Ascending aorta (tissue), 2 donors: ENCODE measurements around the gene TESPA1. TPM values are rescaled to one million over a fixed set of nuclear protein-coding genes. Genes with fewer than 3 reads are reported as not detected.
A peak's percentile ranks its signal among the peaks of the same experiment; 100 is the strongest.

ENCODE experiments used
- DNase-seq, 2 donors: peaks; one replicate each; pipeline ENCODE4 v3.0.0-alpha.2; 2019; ENCODE audit warnings: low spot score in 2 of 2
- H3K27ac ChIP-seq, 2 donors: fragments of 200-600 bp; sonication (generic); one replicate each; pipeline ENCODE4 v1.5.1; 2016 to 2017; ENCODE audit warnings: mild to moderate bottlenecking in 1 of 2
- H3K27me3 ChIP-seq: fragments of 200-600 bp; sonication (generic); one replicate; pipeline ENCODE4 v1.5.1; 2017
- H3K36me3 ChIP-seq, 2 donors: fragments of 200-600 bp; sonication (generic); one replicate each; pipeline ENCODE4 v1.5.1; 2016
- H3K4me1 ChIP-seq, 2 donors: fragments of 200-600 bp; sonication (generic); one replicate each; pipeline ENCODE4 v1.5.1; 2016 to 2017; ENCODE audit warnings: mild to moderate bottlenecking in 1 of 2
- H3K4me3 ChIP-seq, 2 donors: fragments of 200-600 bp; sonication (generic); one replicate each; pipeline ENCODE4 v1.5.1; 2016 to 2017; ENCODE audit warnings: mild to moderate bottlenecking in 1 of 2
- H3K9me3 ChIP-seq, 2 donors: fragments of 200-600 bp; sonication (generic); one replicate each; pipeline ENCODE4 v1.5.1; 2016
- CTCF ChIP-seq, 3 experiments: fragments of 200-600 bp in 2 of 3; fragments of 450-650 bp in 1 of 3; sonication (generic) in 2 of 3; IDR thresholded peaks; one replicate each; pipeline ENCODE4 v1.5.1; 2016 to 2019; ENCODE audit warnings: antibody characterized with exemption in 3 of 3, mild to moderate bottlenecking in 1 of 3, moderate library complexity in 1 of 3
- intact Hi-C: fragments of 100-400 bp; cut with DNase I; formaldehyde crosslinking; loops from one replicate; pipeline ENCODE4 v1.15.1; 2023
- total RNA-seq: library from RNA; depleted of rRNA; stranded (reverse); fragments of >200 nt; gene quantifications from one replicate; pipeline ENCODE4 v1.1.0, GENCODE V29; 2016

TESPA1 gene
- total RNA-seq, 1 donor from 2014 or later = not detected

DNA sequence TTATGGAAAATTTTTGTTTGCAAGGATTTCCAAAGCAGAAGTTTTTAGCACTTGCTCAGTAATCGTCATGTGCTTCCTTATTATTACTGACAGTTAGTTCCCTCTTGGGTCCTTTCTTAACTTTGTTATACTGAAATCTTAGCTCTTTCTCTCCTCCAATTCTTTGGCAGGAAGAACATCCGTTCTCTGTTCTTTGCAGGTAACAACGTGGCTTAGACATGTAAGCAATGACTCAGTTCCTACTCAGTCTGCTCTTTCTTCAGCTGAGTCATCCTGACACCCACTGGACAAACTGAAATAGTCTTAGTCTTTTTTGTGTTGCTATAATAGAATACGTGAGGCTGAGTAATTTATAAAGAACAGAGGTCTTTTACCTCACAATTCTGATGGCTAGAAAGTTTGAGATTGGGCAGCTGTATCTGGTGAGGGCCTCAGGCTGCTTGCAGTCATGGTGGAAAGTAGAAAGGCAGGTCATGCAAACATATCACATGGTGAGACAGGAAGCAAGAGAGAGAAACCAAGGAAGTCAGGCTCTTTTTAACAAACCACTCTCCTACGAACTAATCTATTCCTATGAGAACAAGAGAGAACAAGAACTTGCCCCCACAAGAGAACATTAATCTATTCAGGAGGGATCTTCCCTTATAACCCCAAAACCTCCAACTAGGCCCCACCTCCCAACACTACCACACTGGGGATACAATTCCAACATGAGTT lies 49.2 kb downstream of the TESPA1 start:
- peak overlapping the region in 1 of 2 donors; percentile 23 for H3K27ac ChIP-seq
- no peak for TF ChIP-seq CTCF (IDR thresholded peaks at IDR 0.05)
- intact Hi-C loops = no loop called here
- no peaks in the 10 kb centered on the region for H3K4me1 ChIP-seq
- H3K36me3 ChIP-seq = no peaks in the 10 kb centered on the region
- H3K9me3 ChIP-seq = no peaks in the 10 kb centered on the region
- H3K4me3 ChIP-seq = no peak overlapping the region
- no peak for DNase-seq
- no peaks in the 10 kb centered on the region for H3K27me3 ChIP-seq

- no peaks in the 10 kb centered on the region for H3K9me3 ChIP-seq
- no peak for DNase-seq
- H3K27me3 ChIP-seq = no peaks in the 10 kb centered on the region
- no peaks in the 10 kb centered on the region for H3K4me1 ChIP-seq
- no peaks in the 10 kb centered on the region for H3K36me3 ChIP-seq
- H3K27ac ChIP-seq = no peak overlapping the region
- H3K4me3 ChIP-seq = no peak overlapping the region
- no peak for TF ChIP-seq CTCF (IDR thresholded peaks at IDR 0.05)
- intact Hi-C loops = no loop called here
These were observed 50.1 kb downstream of the TESPA1 start for GRCh38 chr12:54934419-54934818.

- no peak for TF ChIP-seq CTCF (IDR thresholded peaks at IDR 0.05)
- no peak for DNase-seq
- H3K4me3 ChIP-seq = no peak overlapping the region
- no peaks in the 10 kb centered on the region for H3K36me3 ChIP-seq
- intact Hi-C loops = no loop called here
- H3K27me3 ChIP-seq = no peaks in the 10 kb centered on the region
- no peak overlapping the region for H3K27ac ChIP-seq
- no peaks in the 10 kb centered on the region for H3K9me3 ChIP-seq
- H3K4me1 ChIP-seq = no peaks in the 10 kb centered on the region
These were observed 51.2 kb downstream of the TESPA1 start for GRCh38 chr12:54933376-54933775.

DNA sequence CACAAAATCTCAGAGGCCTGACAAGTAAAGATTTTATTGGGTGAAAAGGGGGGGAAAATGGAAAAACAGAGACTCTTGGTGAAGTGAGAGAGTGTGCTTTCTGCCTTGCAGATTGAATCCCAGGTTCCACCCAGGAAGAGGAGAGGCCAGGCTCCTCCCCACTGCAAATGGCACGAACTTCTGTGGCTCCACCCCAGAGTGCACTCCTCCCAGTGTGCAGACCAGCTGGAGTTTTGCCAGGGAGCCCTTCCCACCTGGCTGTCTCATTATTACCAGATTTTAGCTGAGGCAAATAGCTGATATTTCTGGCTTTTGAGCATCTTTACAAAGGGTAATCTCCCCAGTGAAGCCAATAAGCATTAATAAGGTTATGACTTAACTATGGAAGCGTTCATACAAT lies 51.9 kb downstream of the TESPA1 start:
- intact Hi-C loops = no loop called here
- H3K36me3 ChIP-seq = no peaks in the 10 kb centered on the region
- H3K4me3 ChIP-seq = no peak overlapping the region
- no peaks in the 10 kb centered on the region for H3K9me3 ChIP-seq
- DNase-seq = no peak
- H3K27ac ChIP-seq = no peak overlapping the region
- no peak for TF ChIP-seq CTCF (IDR thresholded peaks at IDR 0.05)
- no peaks in the 10 kb centered on the region for H3K27me3 ChIP-seq
- H3K4me1 ChIP-seq = no peaks in the 10 kb centered on the region

DNA sequence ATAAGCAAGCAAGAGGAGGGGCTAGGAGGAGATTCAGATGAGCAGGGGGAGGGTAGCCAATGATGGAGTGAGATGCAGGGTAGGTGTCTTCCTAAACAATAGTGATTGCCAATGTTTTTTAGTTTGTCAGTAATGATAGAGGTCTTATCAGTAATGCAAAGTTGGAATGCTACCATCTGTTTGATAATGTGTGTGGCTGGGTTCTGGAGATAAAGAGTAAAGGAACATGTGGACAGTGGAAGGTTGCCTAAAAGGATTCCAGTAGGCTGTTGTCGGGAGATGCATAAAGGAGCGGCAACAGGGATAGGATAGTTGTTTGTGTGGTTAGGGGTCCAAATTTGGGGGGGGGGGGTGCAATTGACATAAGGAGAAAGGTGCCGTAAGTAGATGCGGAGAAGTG lies 52.5 kb downstream of the TESPA1 start:
- no peaks in the 10 kb centered on the region for H3K36me3 ChIP-seq
- H3K4me1 ChIP-seq = no peaks in the 10 kb centered on the region
- no peak overlapping the region for H3K4me3 ChIP-seq
- no peak for TF ChIP-seq CTCF (IDR thresholded peaks at IDR 0.05)
- DNase-seq = no peak
- H3K27me3 ChIP-seq = no peaks in the 10 kb centered on the region
- H3K9me3 ChIP-seq = no peaks in the 10 kb centered on the region
- no peak overlapping the region for H3K27ac ChIP-seq
- intact Hi-C loops = no loop called here

DNA sequence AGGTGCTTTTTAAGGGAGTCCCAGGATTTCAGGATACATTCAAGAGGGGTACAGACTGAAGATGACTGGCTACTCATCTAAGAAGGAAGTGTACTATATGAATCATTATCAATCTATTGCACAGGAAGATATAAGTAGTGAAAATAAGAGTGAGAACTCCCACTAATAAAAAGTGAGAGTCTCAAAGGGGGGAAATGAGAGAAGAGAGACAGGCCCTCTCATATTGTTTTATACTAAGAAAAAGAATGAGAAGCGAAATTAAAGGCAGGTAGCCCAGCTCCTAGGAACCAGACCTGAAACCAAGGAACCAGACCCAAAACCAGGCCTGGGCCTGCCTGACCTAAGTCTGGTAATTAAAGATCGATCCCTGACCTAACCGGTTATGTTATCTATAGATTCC lies 54.6 kb downstream of the TESPA1 start:
- intact Hi-C loops = no loop called here

More for the DNA sequence above, 54.6 kb downstream of the TESPA1 start:
- H3K36me3 ChIP-seq = no peaks in the 10 kb centered on the region
- no peak overlapping the region for H3K4me3 ChIP-seq
- no peaks in the 10 kb centered on the region for H3K9me3 ChIP-seq
- no peak for TF ChIP-seq CTCF (IDR thresholded peaks at IDR 0.05)
- DNase-seq = no peak
- no peaks in the 10 kb centered on the region for H3K27me3 ChIP-seq
- no peaks in the 10 kb centered on the region for H3K4me1 ChIP-seq
- H3K27ac ChIP-seq = no peak overlapping the region
